Activated T-cell treated with anti-CD3 and anti-CD28 coated beads for 1 hour (primary cell): Measurements from ENCODE around the gene RELCH.

ENCODE experiments used
- DNase-seq: peaks from one replicate; pipeline ENCODE4 v3.0.0-alpha.2; 2020; ENCODE audit warnings: low read depth

Gene RELCH

GRCh38 chr18:62187543-62188510, 772 bp downstream of the RELCH start:
- DNase-seq = peak; percentile 6

GRCh38 chr18:62189208-62189607, 2.2 kb downstream of the RELCH start:
- DNase-seq = no peak

GRCh38 chr18:62196079-62196478, 9.0 kb downstream of the RELCH start:
- no peak for DNase-seq

DNA sequence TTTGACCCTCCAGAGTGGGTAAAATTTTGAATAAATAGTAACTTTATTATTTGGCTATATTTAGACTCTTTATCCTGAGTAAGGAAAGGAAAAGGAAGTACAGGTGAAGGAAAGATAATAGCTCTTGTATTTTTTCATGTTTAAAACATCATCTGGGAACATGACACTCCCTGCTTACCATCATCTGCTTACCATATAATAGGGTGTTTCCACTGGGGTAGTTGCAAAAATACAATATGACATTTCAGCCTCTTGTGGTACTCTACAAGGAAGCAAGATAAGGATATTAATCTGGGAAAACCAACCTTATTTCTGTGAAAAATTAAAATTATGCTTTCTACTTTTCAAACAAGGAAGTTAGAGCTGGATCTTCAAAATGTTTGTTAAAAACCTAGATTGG, 9.9 kb downstream of the RELCH start:
- no peak for DNase-seq

DNA sequence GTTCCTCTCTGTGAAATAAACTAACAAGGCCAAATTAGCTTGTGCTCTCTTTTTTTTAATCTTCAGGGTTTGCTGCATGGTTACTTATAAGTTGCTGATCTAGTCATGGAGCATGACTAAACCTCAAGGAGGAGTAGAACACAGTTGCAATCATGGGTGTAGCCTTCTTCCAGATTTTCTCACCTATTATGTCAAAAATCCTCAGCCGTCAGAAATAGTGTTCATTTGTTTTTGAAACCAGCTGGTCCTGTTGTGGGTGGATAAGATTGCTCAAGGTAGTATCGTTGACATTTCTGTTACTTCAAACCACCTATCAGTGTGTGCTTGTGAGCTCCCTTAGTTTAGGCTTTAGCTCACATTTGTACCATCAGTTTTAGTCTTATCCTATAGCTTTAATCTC, 11.2 kb downstream of the RELCH start:
- DNase-seq = no peak

- DNase-seq = no peak
Observed at GRCh38 chr18:62199629-62200028, 12.6 kb downstream of the RELCH start.

DNA sequence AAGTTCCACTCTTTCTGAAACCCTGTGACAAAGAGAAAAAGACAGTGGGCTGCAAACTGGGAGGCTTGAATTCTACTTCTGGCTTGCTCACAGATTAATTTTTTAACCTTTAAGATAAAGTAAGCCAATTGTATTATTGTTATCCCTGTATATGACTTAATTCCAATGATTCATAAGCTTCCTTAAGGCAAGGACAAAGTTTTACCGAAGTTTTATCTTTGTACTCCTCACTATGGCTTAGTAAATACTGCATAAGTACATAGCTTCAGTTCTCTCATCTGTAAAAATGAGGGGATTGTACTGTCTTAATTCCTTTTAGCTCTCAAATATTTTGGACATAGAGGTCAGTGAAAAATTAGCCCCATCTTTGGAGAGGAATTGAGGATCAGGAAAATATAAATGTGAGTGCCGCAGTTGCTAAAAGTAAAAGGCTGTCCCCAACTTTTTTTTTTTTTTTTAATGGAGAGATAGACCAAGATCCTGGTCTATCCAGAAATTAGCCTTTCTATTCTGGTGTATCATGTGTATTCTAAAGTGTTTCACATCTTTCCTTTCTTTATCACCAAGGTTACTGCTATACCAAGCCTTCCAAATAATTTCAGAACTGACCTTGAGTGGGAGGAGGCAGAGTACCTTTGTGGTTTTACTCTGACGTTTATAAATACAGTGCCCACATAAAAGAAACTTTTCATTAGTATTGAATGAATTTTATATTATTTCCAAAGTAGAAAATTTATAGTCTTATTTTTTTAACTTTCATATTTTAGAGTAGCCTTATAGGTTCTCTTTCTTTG, 13.3 kb downstream of the RELCH start:
- DNase-seq = no peak

DNA sequence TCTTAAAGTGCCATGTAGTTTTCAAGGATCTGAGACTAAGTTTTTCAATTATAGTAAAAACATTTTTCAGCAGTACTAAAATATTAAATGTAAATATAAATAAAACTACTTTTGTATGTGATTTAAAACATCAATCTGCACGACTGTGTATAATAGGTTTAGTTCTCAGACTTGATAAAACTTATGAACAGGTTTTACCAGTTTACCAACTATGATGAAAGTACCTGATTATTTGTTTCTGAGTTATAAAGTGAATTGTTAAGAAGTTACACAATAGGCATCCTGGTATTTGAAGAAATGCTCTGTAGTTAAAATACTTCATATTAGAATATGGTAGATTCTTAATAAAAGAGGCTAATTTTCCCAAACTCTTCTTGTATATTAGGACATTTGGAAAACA, 14.8 kb downstream of the RELCH start:
- DNase-seq = no peak

GRCh38 chr18:62205824-62206223, 18.8 kb downstream of the RELCH start:
- no peak for DNase-seq

- no peak for DNase-seq
Observed at GRCh38 chr18:62206593-62206992, 19.5 kb downstream of the RELCH start.

- DNase-seq = no peak
Observed at GRCh38 chr18:62209046-62209445, 22.0 kb downstream of the RELCH start.

- DNase-seq = no peak
Observed at GRCh38 chr18:62210138-62210537, 23.1 kb downstream of the RELCH start.

GRCh38 chr18:62211325-62211828, 24.3 kb downstream of the RELCH start:
- DNase-seq = no peak

DNA sequence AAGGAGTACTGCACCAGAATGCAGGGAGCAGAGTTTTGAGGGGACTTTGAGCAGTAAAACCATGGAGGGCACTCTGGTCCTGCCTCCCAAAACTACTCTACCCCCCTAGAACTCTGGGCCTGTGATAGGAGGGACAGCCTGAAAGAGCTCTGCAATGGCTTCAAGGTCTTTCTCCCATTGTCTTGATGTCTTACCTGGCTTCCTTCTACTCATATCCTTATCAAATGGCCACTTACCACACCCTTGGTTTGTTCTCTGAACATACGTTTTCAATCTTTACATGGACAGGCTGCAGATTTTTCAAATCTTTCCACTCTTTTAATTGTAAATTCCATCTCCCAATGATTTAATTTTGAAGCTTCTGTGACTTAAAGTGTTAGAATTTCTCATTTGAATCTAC, 27.7 kb downstream of the RELCH start:
- DNase-seq = no peak

DNA sequence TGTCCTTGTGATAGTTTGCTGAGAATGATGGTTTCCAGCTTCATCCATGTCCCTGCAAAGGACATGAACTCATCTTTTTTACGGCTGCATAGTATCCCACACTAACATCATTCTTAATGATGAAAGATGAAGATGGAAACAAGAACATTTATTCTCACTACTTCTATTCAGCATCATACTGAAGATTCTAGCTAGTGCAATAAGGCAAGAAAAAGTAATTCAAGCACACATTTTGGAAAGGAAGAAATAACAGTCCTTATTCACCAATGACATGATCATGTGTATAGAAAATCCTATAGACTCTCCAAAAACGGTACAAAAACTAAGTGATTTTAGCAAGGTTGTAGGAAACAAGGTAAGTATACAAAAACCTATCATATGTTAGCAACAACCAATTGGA, 37.2 kb downstream of the RELCH start:
- no peak for DNase-seq

DNA sequence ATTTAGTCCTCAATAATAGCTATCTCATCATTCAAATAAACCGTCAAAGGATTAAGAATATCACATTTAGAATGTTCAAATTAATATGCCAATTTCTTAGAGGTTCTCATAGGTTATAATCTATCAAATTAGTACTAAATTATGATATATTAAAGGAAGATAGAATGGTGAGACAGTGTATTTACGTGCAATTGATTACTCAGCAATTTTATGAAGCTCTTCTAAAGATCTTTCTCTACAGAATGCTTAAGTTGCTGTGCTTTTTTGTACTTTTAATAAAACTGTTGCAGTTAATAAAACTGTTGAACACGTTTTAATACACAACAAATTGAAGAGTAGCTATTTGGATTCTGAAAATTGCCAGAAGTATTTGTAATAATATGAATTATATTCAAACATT, 39.0 kb downstream of the RELCH start:
- no peak for DNase-seq

- no peak for DNase-seq
Observed at GRCh38 chr18:62236252-62236651, 49.2 kb downstream of the RELCH start.

DNA sequence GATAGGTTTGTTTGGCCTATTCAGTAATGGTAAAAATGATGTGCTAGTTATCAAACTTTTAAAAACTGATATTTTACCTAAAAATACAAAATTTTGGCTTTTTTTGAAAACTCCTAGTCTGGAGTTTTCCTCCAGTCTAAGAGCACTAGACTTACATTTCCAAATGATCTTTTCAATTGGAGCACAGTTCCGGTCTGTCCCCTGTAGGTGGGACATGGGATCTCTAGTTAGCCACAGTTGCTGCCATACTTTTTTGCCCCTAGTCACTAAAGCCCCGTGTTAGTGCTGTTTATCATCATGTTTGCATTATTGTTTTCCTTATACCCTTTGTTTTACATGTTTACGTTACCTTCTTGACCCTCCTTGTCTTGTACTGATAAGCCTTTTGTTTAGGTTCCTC, 52.4 kb downstream of the RELCH start:
- DNase-seq = no peak

- DNase-seq = no peak
Observed at GRCh38 chr18:62242955-62243354, 55.9 kb downstream of the RELCH start.

DNA sequence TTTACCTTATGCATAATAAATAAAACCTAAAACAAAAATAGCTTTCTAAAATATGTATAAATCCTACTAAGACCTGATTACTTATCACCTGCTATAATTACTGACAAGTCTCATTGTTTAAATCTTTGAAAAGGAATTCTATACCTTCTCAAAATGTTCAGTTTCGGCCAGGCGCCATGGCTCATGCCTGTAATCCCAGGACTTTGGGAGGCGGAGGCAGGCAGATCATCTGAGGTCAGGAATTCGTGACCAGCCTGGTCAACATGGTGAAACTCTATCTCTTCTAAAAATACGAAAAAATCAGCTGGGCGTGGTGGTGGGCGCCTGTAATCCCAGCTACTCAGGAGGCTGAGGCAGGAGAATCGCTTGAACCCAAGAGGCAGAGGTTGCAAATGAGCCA, 58.1 kb downstream of the RELCH start:
- no peak for DNase-seq

DNA sequence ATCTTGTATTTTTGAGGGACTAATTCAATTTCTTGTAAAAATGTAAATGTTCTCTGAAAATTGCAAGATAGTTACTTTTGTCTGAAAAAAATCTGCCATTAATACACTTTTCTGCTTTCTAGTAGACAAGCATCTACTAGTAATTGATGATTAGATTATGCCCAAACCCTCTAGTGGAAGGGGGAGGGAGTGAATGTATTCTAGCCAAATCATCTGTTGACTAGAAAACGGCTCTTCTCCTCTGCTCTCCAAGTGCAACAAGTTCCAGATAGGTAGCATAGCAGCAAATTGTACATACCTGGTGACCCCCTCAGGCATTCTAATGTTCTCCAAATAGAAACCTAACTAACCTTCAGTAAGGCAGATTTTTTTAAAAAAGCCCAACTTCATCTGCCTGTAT, 58.6 kb downstream of the RELCH start:
- no peak for DNase-seq

DNA sequence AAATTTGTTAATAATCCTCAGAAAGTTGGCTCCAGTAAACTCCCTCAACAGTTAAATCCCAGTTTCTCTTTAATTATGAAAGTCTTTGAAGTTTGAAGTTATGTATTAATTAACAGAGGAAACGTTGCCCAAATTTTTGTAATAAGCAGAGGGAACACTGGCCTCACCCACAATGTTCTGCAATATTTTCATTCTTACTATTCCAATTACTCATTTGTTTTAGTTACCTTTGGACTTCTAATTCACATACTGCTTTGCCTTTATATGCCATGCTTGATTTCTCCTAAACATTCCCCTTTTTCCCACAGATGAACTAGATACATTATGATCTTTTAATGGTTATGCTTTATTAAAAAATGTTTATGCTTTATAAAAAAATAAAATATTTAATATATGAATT, 61.3 kb downstream of the RELCH start:
- DNase-seq = no peak

- DNase-seq = peak; percentile 64
Observed at GRCh38 chr18:62249478-62250097, 62.5 kb downstream of the RELCH start.
